Right renal pelvis (tissue), 4 donors: ENCODE results near the gene SF3B1. TPM values are rescaled to one million over a fixed set of nuclear protein-coding genes. Genes with fewer than 3 reads are reported as not detected.
"Not testable (repeated sequence)": the region's sequence is repeated elsewhere in the genome, so short reads cannot be mapped to it uniquely, and the experiment has no call there.

ENCODE experiments used
- DNase-seq, 4 donors: peaks; one replicate each; pipeline ENCODE4 v3.0.0-alpha.2; 2013; ENCODE audit warnings: low read depth in 4 of 4, low spot score in 3 of 4, missing footprints in 1 of 4
- polyA plus RNA-seq, 4 donors: library from polyadenylated mRNA; unstranded; fragments of 120-200 nt; gene quantifications; one replicate each; pipeline ENCODE4 v1.2.1, GENCODE V29; 2013; ENCODE audit not compliant: insufficient read length in 4 of 4

Gene SF3B1
- polyA plus RNA-seq, 4 donors = 500 to 655 (median 635) TPM

DNA sequence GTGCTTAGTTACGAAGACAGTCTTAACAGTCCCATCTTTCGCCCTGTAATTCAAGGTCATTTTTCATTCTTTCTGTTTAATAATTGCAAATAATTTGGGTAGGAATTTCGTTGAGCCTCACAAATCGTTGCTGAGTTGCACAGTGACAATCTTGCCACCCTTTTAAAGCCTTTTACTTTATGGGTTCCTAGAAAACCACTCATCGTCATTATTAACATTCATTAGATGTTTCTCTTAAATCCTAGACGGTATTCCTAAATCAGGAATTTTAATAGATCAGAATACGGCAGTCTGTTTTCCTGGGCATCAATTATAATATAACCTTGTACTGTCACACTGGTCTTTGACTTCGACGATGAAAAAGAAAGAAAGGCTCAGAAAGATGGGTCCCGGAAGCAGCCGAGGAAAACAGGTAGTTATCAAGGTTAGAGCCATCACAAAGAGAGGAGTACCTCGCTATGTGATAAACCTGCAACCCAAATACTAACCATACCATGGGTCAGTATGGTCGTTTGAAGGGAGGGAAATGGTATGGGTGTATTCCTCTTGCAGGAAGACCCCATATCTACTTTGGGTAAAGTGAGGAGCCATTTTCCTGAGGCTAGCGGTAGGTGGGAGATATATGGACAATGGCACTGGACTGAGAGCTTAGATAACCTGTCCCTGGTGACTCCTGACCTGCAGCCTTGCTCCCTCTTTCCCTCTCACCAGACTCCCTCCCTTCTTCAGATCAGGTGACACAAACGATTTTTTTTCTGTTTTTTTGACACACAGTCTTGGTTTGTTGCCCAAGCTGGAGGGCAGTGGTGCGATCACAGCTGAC, 981 bp upstream of the SF3B1 start:
- no peak for DNase-seq

DNA sequence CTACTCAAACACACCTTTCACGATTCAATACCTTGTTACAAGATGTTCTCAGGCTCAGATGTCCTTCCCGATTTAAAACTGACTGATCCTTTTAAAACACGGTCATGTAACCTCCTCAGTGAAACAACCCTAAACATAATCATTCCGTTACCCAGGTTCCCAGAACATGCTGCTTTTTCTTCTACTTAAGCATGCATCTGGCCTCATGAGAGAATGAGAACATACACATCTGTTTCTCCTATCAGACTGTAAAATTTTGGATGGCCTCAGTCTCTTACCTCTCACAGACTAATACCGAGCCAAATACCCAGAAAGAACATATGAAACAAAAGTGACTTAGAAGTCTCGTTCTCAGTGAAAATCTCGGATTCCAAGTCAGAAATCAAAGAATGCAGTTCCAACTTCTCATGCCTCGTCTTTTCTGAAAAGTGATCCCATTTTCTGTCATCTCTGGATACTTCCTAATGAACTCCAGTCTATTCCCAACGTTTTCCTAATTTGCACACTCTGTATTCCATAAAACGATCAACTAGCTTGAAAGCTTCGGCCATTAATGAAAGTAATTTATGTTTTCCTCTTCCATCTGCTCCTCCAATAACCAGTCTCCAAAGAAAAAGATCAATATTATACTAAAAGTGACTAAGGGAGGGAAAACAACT, 919 bp downstream of the SF3B1 start:
- no peak for DNase-seq

DNA sequence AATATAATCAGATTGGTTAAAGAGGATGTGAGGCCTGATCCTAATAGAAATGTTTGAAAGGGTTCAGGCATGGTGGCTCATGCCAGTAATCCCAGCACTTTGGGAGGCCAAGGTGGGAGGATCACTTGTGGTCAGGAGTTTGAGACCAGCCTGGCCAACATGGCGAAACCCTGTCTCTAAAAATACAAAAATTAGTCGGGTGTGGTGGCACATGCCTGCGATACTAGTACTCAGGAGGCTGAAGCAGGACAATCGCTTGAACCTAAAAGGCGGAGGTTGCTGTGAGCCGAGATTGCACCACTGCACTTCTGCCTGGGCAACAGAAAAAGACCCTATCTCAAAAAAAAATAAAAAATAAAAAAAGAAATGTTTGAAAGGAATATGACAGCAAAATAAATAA, 2.3 kb downstream of the SF3B1 start:
- not testable (repeated sequence) for DNase-seq

DNA sequence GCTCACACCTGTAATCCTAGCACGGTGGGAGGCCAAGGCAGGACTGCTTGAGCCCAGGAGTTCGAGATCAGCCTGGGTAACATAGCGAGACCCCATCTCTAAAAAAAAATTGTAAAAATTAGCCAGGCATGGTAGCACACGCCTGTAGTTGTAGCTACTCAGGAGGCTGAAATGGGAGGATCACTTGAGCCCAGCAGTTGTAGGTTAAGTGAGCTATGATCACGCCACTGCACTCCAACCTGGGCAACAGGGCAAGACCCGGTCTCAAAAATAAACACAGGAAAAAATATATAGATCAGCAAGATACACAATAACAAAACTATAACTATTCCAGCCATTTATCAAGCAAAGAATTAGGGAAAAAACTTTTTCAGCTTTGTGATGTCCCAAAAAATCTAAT, 3.0 kb downstream of the SF3B1 start:
- no peak for DNase-seq

DNA sequence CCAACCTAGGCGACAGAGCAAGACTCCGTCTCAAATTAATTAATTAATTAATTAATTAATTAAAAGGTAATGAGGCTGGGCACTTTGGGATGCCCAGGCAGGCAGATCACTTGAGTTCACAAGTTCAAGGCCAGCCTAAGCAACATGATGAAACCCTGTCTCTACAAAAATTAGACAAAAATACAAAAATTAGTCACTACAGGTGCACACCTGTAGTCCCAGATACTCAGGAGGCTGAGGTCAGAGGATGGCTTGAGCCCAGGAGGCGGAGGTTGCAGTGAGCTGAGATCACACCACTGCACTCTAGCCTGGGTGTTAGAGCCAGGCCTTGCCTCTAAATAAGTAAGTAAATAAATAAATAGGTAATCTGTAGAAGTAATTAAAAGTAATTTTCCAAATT, 6.8 kb downstream of the SF3B1 start:
- no peak for DNase-seq

DNA sequence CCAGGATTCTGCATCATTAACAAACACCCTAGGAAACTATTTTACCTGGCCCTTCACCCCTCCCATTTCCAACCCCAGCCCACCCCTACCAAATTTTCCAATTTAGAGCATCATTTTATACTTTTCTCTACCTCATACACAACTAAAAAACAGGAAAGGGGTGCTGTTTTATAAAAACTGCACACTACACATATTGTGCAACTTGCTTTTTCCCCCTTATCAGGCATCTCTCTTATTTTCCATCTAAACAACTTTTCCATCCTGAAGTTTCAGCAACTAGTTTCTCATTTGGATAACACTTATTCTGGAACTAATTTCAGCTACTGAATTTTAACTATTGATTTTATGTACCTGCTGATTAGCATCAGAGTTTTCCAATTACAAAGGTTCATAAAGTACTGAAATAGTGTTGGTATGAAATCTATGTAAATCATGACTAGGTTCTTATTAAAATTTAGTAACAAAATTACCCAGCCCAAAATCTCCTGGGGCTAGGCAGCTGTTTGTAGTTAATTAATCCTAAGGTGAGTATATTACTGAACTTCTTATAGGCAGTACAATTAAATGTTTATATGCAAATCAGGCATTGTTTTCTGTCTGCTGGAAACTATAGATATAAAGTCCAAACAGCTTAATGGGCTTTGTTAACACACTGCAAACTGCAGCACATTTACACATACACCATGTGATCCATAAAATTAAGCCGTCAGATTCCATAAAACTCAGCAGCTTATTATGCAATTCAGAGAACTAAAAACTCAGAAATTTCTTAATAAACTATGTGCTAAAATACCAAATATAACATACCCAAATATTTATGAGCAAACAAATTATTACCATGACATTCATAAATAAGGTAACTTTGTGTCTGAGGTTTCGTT, 7.9 kb downstream of the SF3B1 start:
- DNase-seq = no peak

DNA sequence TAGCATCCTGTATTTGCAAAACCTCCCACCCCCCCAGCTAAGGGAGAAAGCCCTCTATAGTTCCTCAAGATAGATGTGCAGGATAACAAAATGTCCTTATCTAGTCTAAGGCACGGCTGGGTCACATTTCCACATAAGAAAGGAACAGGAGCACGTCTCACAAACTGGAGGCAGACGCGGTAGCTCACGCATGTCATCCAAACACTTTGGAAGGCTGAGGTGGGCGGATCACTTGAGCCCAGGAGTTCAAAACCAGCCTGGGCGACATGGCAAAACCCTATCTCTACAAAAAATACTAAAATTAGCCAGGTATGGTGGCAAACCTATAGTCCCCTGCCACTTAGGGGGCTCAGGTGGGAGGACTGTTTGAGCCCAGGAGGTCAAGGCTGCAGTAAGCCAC, 9.3 kb downstream of the SF3B1 start:
- DNase-seq = no peak

DNA sequence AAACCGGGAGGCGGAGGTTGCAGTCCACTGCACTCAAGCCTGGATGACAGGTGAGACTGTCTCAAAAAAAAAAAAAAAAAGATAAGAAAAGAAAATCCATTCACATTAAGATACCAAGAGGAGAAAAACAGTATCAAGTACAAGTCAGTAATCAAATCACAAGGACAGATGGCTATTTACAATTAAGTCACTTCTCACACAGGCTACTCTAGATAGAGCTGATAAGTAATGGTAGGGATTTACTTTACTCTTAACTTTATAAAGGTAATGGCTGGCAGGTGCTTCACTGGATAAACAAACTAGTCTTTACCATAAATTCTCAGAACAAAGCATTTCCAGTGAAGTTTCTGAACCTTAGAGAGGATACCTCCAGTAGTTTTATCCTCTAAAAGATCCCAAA, 11.5 kb downstream of the SF3B1 start:
- DNase-seq = no peak

DNA sequence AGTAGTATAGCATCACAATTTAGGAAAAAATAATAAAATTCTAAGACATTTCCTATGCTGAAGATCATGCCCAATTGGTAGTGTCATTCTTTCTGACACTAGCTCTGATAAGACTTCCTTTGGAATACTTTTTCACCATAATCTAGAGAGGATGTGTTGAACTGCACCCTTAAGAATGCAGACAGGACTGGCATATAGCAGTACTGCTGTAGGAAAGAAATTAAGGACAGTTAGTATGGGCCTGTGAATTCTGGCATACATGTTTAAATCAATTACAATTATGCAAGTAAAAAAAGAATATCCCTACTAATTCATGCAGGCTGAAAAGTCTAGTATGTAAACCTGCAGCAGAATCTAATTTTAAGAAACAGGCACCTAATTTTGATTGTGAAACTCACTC, 15.4 kb downstream of the SF3B1 start:
- no peak for DNase-seq

DNA sequence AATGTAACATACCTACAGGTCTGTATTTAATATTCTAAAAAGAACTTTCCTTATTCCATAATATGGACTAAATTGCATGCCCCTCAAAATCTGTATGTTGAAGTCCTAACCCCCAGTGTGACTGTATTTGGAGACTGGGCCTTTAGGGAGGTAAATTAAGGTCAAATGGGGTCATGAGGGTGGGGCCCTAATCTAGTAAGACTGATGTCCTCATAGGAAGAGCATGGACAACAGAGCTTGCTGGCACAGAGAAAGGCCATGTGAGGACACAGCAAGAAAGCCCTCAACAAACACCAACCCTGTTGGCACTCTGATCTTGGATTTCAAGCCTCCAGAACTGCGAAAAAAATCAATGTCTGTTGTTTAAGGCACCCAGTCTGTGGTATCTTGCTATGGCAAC, 18.6 kb downstream of the SF3B1 start:
- DNase-seq = no peak

DNA sequence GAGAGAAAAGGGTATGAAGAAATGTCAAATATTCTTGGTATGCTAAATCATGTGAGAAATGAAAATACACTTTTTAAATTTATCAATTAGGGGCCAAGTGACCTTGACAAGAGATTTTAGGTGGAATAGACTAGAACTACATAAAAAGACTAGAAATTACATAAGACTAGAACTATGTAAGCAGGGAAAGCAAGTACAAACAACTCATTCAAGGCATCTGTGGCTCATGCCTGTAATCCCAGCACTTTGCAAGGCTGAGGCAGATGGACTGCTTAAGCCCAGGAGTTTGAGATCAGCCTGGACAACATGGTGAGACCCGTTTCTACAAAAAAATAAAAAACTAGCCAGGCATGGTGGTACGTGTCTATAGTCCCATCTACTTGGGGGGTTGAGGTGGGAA, 20.3 kb downstream of the SF3B1 start:
- DNase-seq = no peak

DNA sequence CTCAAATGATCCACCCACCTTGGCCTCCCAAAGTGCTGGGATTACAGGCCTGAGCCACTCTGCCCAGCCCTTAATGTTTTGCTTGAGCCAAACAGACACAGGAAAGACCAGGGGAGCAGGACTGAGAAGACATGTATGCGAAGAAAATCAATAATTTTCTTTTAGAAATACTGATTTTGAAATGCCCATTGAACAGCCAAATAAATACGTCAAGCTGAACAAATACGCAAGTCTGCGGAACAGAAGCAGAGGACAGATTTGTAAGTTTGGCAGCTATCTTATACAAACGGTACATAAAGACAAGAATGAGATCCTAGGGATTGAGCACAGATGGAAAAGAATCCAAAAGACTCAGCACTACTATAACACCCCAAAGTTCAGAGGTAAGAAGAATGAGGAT, 20.8 kb downstream of the SF3B1 start:
- no peak for DNase-seq

DNA sequence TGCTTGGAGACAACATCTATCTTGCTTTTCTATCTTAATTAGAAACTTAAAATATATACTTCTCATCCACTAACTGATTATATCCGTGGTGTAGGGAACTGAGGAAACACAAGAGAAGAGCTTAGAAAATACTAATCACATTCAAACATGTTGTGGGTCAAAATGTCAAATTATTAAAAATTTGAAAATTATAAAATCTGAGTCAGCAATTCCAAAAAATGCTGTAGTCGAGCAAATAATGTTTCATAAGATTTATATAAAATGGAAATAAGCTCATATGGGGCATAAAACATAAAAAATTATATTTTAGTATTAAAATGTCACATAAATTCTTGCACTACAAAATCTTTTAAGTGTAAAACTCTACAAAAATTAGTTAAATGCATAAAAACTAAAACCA, 29.2 kb downstream of the SF3B1 start:
- DNase-seq = no peak

DNA sequence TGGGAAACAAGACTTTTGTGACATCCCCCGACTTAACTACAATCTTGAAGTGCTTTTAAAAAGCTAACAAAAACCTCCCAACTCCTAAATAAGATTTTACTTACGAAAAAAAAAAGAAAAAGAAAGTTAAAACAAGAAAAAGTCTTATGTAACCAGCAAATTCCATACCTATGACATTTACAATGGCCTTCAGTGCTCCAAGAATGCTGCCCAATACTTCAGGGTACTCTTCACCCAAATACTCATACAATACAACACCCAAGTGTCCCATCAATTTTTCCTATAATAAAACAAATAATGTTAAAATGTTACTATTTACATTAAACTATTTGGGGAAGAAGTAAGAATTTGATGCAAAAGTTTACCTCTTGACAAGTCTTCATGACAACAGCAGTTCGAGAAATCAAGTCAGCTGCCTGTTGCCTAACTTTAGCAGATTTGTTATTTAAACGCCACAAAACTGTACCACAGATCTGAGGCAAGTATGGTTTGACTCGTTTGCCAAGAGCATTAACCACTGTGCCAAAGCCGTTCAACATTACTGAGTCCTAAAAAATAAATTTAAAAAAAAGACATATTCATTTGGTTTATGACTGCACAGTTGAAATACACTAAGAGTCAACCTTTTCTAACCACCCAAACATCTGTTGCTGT, 34.8 kb downstream of the SF3B1 start:
- DNase-seq = no peak

DNA sequence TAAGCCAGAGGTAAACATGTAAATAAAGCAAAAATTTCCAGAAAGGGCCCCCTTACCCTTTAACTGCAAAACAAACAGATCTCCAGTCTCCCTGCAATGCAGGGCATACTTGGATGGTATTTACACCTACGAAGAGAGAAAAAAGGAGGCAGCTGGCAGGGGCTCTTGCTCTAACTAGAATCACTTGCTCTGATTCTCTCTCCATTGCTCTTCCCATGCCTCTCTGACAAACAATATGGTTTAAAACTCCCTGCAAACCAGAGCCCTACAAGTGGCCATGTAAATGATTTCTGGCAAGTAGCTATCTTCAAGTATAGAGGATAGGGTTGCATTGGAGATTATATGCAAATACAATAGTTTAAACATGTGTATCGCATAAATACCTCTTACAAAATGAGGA, 35.9 kb downstream of the SF3B1 start:
- no peak for DNase-seq

DNA sequence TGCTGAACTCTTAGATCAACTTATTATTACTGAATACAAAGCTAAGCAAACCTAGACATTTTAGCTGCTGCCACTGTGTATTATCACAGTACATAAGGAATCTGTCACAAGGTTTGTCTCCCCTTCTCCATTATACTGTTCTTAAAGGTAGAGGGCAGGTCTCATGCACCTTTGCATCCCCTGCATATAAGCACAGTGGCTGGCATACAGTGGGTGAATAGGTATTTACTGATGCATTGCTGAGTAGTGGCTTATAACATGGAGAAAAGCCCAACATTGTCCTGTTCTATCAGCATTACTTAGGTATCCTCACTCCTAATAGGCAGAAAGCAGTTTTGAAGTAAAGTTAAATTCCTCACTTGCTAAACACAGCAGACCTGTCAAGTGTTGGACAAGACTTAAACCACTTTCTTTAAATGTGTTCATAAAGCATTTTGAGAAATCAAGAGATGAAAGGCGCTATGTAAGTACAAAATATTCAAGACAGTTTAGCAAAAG, 43.6 kb downstream of the SF3B1 start:
- no peak for DNase-seq

DNA sequence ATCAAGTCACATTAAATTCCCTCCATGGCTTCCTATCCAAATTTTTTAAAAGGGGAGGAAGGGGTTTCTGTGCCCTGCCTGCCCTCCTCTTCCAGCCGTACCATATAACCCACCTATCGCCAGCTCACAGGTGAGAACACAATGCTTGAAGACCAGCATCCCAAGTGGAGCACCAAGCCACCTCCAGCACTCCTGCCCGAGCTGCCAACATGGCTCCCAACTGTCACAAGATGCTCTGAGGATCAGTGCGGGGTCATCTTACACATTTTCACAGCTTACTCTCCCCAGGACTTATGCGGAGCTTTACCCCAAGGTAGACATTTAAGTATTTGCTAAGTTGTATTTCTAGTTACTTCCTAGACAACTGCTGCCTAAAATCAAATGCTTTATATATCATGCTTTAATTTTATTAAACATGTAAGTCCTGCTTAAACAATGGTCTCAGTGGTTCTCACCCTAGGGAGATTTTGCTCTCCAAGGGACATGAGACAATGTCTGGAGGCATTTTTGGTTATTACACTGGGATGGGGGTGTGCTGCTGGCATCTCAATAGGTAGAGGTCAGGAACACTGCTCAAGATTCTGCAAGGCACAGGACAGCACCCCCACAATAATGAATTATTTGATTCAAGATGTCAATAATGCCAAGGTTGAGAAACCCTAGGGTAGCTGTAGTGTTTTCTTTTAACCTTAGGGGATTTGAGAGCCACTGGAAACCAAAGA, 45.8 kb downstream of the SF3B1 start:
- DNase-seq = no peak

DNA sequence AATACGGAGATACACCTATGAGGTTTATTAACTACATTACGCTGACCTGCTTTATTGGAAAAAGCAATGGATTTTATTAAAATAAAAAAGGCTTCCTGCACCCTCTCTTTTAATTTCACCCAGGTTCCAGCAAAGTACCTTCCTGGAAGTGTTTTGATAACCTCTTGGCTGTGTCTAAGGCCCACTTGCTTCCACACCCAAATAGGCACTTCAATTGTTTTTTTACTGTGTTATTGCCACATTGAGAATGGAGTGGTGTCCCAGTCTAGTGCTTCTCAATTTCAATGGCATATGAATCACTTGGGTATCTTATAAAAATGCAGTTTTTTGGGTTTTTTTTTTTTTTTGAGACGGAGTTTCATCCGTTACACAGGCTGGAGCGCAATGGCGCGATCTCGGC, 47.6 kb downstream of the SF3B1 start:
- no peak for DNase-seq

DNA sequence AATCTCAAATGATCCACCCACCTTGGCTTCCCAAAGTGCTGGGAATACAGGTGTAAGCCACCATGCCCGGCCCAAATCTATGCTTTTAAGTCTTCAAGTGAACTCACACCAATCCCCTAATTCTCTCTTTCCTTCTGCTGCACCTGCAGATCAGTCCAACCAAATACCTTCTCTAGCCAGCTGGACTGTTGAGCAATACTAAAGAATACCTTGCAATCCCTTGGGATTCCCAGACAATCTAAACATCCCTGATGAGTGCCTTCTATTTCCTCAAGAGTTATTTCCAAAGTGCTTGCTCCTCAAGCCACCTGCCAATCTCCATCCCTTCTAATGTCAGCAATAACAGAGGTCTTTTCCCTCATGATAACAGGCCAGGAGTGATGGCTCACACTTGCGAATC, 48.6 kb downstream of the SF3B1 start:
- no peak for DNase-seq

DNA sequence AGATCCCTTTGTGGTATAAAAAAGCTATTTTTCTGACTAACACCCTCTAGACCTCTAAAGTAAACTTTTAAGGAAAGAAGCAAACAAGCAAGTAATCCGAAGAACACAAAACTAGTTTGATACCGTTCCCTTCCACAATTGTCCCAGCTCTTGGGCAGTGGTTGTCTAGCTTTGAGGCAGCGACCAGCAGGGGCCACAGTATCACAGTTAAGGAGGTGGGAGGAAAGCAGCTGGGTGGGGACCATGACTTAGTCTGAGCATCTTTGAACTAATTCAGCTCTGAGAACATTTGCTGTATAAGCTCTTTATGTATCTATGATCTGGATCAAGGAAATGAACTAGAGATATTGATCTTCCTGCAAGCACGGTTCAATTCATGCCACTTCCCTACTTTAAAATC, 51.0 kb downstream of the SF3B1 start:
- no peak for DNase-seq
